Left ventricle myocardium inferior (tissue), 1 donor: ENCODE data around the gene NFIB. TPM values are rescaled to one million over a fixed set of nuclear protein-coding genes. Genes with fewer than 3 reads are reported as not detected.

Experiments
- DNase-seq: peaks from one replicate; pipeline ENCODE4 v3.0.0-alpha.2; 2020
- H3K27ac ChIP-seq: fragments of 200-600 bp; replicated peaks from 2 replicates; pipeline ENCODE4 v1.8.0; 2021
- H3K27me3 ChIP-seq: fragments of 200-600 bp; 2 replicates; pipeline ENCODE4 v1.8.0; 2021; ENCODE audit warnings: low read depth
- H3K36me3 ChIP-seq: fragments of 200-600 bp; 2 replicates; pipeline ENCODE4 v1.8.0; 2021
- H3K4me1 ChIP-seq: fragments of 200-600 bp; 2 replicates; pipeline ENCODE4 v1.8.0; 2021
- H3K4me3 ChIP-seq: fragments of 200-600 bp; 2 replicates; pipeline ENCODE4 v1.8.0; 2021; ENCODE audit warnings: mild to moderate bottlenecking, moderate library complexity
- H3K9me3 ChIP-seq: fragments of 200-600 bp; replicated peaks from 2 replicates; pipeline ENCODE4 v1.8.0; 2021
- intact Hi-C: fragments of 100-400 bp; cut with micrococcal nuclease; formaldehyde crosslinking; loops from one replicate; pipeline ENCODE4 v1.11.0; 2022
- total RNA-seq: library from RNA; stranded (reverse); fragmentation: NEBNext Ultra II Directional; extraction: Animal tissue kit (Norgen Biotek cat#: 25700); gene quantifications from one replicate; pipeline ENCODE4 v1.2.1, GENCODE V29; 2021
- TF ChIP-seq, protein P1 (sequence below): fragments of 200-600 bp; IDR thresholded peaks from 2 replicates; pipeline ENCODE4 v1.8.0; 2021; ENCODE audit warnings: antibody characterized with exemption, mild to moderate bottlenecking, borderline replicate concordance
- donor health status: DM: no; HTN: yes; CAD: no; lungs with severe emphysema.

NFIB gene
- total RNA-seq, 1 donor from 2014 or later, result 110 TPM

DNA sequence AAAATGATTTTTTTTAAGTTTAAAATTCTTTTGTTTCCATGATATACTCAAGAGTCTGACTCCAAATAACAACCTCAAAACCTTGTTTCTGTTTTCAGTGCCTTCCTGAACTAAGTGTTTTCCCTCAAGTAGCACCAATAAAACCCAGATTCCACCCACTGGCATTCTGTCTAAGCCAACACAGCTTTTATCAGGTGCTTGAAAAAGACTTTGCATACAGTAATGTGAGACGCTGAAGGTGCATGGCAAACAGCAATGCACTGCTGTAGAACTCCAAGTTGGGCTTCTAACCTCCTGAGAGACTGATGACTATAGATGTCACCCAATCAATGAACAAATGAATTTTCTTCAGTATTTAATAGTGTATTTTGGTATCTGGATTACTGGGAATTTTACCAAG is 95.7 kb downstream of the NFIB start:
- no peak overlapping the region for H3K4me3 ChIP-seq
- H3K27ac ChIP-seq, result peak overlapping the region; percentile 5
- H3K9me3 ChIP-seq, result no peaks in the 10 kb centered on the region

DNA sequence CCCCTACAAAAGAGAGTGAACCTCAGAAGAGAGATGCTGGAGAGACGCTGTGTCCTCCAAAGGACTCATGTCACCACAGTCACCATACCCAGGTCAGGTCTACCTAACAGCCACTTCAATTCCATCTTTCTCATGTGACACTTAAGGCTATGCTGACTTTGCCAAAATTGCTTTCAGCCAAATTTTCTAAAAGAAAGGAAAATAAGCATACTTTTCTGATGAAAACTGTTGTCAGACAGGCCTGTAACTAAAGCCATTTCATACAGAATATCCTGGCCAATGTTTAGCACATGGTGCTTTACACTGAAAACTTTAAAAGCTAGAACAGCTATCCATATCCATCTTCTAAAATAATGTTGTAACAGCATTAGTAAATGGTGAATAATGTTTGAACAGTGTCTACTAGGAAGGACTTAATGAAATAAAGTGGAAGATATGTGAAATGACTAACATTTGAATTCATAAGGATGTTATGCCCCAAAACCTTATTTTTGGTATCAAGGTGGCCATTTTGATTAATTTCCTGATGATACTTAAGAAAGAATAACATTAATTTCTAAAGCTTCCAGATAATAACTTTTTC is 97.2 kb downstream of the NFIB start:
- TF ChIP-seq, protein P1, sequence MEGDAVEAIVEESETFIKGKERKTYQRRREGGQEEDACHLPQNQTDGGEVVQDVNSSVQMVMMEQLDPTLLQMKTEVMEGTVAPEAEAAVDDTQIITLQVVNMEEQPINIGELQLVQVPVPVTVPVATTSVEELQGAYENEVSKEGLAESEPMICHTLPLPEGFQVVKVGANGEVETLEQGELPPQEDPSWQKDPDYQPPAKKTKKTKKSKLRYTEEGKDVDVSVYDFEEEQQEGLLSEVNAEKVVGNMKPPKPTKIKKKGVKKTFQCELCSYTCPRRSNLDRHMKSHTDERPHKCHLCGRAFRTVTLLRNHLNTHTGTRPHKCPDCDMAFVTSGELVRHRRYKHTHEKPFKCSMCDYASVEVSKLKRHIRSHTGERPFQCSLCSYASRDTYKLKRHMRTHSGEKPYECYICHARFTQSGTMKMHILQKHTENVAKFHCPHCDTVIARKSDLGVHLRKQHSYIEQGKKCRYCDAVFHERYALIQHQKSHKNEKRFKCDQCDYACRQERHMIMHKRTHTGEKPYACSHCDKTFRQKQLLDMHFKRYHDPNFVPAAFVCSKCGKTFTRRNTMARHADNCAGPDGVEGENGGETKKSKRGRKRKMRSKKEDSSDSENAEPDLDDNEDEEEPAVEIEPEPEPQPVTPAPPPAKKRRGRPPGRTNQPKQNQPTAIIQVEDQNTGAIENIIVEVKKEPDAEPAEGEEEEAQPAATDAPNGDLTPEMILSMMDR, result no peak
- Histone ChIP-seq H3K4me3 (no peak overlapping the region), H3K4me1 (peaks cover 97% of the 10 kb centered on the region), H3K9me3 (no peaks in the 10 kb centered on the region), H3K36me3 (no peaks in the 10 kb centered on the region), H3K27ac (no peak overlapping the region), H3K27me3 (no peaks in the 10 kb centered on the region)
- DNase-seq, result no peak
- intact Hi-C loops, result no loop called here

More for the DNA sequence above, 95.7 kb downstream of the NFIB start:
- H3K36me3 ChIP-seq, result no peaks in the 10 kb centered on the region
- TF ChIP-seq, protein P1, result no peak
- no peak for DNase-seq
- intact Hi-C loops, result no loop called here
- H3K27me3 ChIP-seq, result no peaks in the 10 kb centered on the region
- H3K4me1 ChIP-seq, result peaks cover 97% of the 10 kb centered on the region

DNA sequence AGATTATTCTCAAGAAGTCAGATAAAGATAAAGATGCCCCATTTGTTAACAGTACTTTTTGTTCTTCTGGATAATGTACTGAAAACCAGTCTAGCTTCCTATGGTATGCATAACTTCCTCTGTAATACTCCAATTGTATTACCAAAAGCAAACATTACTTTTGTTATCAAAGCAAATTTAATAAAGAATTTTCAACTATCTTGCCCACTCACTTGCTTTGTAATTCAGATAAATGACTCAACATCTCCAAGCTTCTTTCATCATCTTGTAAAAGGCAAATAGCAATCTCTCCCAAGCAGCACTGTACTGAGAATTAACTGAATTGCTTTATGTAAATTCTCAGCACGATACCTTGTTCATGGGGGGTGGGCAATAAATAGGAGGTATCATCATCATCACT is 98.3 kb downstream of the NFIB start:
- Histone ChIP-seq H3K9me3 (no peaks in the 10 kb centered on the region), H3K4me1 (peaks cover 98% of the 10 kb centered on the region), H3K27ac (no peak overlapping the region), H3K27me3 (no peaks in the 10 kb centered on the region), H3K36me3 (no peaks in the 10 kb centered on the region), H3K4me3 (no peak overlapping the region)
- no peak for DNase-seq
- TF ChIP-seq, protein P1, result no peak
- intact Hi-C loops, result no loop called here

DNA sequence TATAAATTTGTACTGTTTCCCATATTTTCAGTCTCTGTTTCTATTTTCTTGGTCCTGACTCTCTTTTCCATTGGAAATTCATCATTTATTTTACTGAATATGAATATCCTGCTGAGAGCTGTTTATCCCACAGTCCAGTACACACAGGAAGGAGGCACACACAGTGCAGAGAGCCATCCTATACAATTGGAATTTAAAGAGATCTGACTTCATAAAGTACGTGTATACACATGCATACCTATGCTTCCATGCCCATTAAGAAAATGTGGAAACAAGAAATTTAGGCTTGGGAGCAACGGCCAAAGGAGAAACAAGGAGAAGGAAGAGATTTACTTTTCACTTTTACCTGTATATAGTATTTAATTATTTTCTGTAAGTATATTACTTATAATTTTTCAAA is 99.2 kb downstream of the NFIB start:
- DNase-seq, result no peak
- Histone ChIP-seq H3K9me3 (no peaks in the 10 kb centered on the region), H3K4me3 (no peak overlapping the region), H3K27ac (no peak overlapping the region), H3K4me1 (peaks cover 99% of the 10 kb centered on the region), H3K36me3 (no peaks in the 10 kb centered on the region), H3K27me3 (no peaks in the 10 kb centered on the region)
- TF ChIP-seq, protein P1, result no peak
- intact Hi-C loops, result no loop called here

GRCh38 chr9:14214065-14214684 is 99.8 kb downstream of the NFIB start:
- TF ChIP-seq, protein P1, result no peak
- peaks cover 99% of the 10 kb centered on the region for H3K4me1 ChIP-seq
- no peaks in the 10 kb centered on the region for H3K9me3 ChIP-seq
- H3K36me3 ChIP-seq, result no peaks in the 10 kb centered on the region
- intact Hi-C loops, result no loop called here
- peak overlapping the region; percentile 29 for H3K27ac ChIP-seq
- no peak for DNase-seq
- H3K4me3 ChIP-seq, result no peak overlapping the region
- H3K27me3 ChIP-seq, result no peaks in the 10 kb centered on the region
